Measurements from ENCODE around the gene ZFYVE28.

- TF ChIP-seq CTCF (IDR thresholded peaks at IDR 0.05) (no peak), POLR2A (IDR thresholded peaks at IDR 0.05) (no peak)
These were observed 25.7 kb upstream of the ZFYVE28 start for GRCh38 chr4:2443956-2444740.
